Fibroblast of skin of left quadriceps (primary cell): ENCODE results near the gene HMBS.
A peak's percentile ranks its signal among the peaks of the same experiment; 100 is the strongest.
"Not testable (repeated sequence)": the region's sequence is repeated elsewhere in the genome, so short reads cannot be mapped to it uniquely, and the experiment has no call there.

Experiments used
- DNase-seq, 2 experiments: peaks; one replicate each; pipeline ENCODE4 v3.0.0-alpha.2; 2013; ENCODE audit warnings: low read depth in 2 of 2

HMBS gene

DNA sequence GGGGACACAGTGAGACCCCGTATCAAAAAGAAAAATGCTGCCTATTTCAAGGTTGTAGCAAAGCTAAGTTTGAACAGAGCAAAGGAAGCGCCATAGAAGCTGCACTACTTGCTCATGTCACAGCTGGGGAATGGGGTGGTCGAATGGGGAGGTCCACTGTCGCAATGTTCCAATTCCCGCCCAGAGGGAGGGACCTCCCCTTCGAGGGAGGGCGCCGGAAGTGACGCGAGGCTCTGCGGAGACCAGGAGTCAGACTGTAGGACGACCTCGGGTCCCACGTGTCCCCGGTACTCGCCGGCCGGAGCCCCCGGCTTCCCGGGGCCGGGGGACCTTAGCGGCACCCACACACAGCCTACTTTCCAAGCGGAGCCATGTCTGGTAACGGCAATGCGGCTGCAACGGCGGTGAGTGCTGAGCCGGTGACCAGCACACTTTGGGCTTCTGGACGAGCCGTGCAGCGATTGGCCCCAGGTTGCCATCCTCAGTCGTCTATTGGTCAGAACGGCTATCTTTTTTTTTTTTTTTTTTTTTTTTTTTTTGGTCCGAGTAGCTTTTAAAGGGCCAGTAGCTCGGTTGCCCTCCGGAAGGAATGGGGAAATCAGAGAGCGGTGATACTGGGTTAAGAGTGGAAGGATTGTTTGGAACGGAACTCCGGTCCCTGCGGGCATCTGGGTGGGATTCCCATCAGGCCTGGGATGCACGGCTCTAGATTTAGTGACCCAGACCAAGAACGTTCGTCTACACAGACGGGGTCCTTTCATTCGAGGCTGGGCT, at the start of gene HMBS:
Gene HMBS (plus strand): TSS at position 219 of the 774 bp plus-strand sequence. CDS start 153 bp downstream, at position 372.
- DNase-seq = peak; percentile 81 to 86

GRCh38 chr11:119038884-119039283, 45.8 kb upstream of the HMBS start:
- DNase-seq = no peak

GRCh38 chr11:119039471-119039870, 45.2 kb upstream of the HMBS start:
- DNase-seq = not testable (repeated sequence)

- no peak for DNase-seq
Measured at GRCh38 chr11:119041821-119042514, 42.7 kb upstream of the HMBS start.

- DNase-seq = no peak
Measured at GRCh38 chr11:119042927-119043326, 41.8 kb upstream of the HMBS start.

DNA sequence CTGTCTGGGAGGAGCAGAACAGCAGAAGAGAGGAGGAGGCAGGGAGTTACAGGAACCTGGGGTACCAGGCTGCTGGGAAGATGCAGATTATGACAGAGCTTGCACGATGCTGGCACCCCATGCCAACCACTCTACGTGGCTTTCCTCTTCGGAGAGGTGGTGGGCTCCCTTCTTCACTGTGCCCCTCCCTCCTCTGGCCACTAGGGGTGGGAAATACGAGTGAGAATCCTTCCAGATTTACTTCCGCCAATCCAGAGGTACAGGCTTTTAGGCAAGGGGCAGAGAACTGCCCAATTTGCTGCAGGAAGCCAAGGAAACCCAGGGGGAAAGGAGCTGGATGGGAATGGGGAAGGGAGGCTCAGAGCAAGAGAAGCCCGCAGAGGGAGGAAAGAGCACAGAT, 40.0 kb upstream of the HMBS start:
- no peak for DNase-seq

DNA sequence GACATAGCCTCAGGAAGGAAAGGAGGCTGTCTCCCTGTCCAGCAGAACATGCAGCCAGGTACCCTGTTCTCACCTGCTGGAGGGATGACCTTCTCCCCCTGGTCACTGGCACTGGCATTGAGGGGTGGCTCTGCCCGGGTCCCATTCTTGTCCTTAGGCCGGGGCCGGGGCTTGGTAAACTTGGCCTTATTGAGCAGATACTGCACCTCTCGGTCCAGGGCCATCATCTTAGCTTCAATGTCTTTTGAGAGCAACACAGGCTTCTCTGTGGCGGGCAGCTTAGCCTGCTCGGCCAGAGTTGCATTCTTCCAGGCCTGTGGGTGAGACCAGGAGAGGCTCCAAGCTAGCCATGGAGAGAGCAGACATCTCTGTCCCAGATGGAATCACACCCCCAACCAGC, 38.2 kb upstream of the HMBS start:
- DNase-seq = no peak

GRCh38 chr11:119047205-119047604, 37.5 kb upstream of the HMBS start:
- no peak for DNase-seq

- DNase-seq = no peak
Measured at GRCh38 chr11:119048644-119049043, 36.0 kb upstream of the HMBS start.

- no peak for DNase-seq
Measured at GRCh38 chr11:119049081-119049480, 35.6 kb upstream of the HMBS start.

DNA sequence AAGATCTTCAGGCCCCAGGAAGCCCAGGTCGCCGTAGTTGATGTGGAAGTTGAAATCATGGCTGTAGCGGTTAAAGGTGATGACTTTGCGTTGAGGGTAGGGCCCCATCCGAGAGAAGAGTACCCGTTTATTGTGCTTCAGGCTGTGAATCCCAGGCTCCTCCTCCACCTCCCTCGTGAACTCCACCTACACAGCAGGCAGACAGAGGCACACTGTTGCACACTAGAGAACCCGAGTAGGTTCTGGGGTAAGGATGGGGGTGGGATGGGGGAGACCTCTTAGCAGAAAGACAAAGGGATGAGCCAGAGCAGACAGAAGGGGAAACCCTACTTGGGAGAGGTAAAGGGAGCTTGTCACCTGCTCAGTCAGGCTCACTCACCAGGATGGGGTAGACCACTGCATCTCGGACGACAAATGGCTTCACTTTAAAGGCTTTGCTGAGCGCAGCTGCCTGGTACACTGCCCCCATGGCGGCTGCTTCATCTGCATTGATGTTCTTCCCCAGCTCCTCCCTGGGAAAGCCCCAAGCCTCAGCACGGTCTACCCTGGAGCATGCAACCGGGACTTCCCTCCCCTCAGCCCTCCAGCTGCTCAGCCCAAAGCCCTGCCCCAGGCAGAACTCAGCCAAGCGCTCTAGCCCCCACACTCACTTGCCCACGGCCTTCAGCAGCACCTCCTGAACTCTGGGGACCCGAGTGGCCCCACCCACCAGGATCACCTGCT, 33.1 kb upstream of the HMBS start:
- DNase-seq = no peak

DNA sequence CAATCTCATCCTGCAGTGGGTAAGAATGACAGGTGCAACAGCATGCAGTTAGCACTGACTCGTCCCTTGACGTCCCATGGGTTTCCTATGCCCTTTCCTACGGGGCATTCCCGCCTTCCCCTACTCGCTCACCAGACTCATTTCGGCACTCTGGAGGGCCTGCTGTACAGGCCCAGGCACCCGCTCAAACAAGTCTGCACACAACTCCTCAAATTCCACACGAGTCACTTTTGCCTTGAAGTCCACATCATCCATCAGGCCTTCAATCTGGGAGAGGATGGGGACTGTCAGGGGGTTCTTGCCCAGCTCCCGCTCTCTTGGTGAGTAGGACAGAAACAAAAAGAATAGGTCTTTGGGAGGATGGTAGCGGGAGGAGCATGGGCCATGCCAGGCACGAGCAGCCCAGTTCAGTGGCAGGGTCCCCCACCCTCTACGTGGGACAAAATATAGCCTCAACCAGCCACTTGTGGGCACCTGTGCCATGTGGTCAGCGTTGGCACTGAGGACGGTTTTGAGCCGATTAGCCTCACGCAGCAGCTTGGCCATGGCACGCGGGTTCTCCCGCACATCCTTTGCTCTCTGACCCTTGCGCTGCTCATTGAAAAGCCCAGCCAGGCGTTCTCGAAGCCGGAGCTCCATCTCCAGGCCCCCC, 32.4 kb upstream of the HMBS start:
- no peak for DNase-seq

DNA sequence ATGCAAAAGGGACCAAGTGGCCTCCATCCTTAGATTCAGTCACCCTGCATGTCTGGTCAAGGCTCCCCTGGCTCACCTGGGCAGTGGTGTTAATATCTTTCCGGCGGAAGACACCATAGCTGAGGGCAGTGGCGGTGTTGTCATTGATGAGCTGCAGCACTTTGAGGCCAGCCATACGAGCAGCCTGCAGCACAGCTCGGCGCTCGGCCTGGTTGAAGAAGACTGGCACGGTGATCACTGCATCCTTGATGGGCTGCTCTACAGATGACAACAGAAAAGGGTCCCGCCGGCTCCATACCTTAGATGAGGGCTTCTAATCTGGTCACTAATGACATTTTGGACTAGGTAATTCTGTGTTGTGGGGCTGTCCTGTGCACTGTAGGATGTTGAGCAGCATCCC, 30.3 kb upstream of the HMBS start:
- no peak for DNase-seq

- no peak for DNase-seq
Measured at GRCh38 chr11:119055901-119056300, 28.8 kb upstream of the HMBS start.

DNA sequence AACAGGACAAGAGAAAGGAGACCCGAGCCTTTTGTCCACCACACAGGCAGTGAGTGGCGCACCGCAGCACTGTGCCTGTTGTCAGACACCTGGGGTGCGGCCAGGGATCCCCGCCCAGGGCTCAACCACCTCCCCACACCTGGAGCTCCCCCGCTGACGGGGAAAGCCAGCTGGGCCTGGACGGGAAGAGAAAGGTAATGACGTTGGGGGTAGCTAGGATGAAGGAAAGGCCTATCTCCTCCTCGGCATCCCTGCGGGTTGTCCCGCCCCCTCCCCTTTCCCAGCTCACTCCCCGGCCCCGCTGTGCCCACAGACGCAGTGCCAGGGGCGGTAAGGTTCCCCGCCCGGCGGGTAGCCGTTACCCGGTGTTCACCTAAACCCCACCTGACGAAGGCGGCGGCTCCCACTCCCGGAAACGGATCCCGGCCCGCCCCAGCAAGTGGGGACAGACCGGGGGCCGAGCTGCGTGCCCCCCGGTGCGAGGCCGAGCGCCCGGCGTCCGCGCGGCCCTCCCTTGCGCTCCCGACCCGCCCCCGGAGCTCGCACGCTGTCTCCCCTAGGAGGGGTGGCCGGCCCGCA, 28.2 kb upstream of the HMBS start:
- no peak for DNase-seq

DNA sequence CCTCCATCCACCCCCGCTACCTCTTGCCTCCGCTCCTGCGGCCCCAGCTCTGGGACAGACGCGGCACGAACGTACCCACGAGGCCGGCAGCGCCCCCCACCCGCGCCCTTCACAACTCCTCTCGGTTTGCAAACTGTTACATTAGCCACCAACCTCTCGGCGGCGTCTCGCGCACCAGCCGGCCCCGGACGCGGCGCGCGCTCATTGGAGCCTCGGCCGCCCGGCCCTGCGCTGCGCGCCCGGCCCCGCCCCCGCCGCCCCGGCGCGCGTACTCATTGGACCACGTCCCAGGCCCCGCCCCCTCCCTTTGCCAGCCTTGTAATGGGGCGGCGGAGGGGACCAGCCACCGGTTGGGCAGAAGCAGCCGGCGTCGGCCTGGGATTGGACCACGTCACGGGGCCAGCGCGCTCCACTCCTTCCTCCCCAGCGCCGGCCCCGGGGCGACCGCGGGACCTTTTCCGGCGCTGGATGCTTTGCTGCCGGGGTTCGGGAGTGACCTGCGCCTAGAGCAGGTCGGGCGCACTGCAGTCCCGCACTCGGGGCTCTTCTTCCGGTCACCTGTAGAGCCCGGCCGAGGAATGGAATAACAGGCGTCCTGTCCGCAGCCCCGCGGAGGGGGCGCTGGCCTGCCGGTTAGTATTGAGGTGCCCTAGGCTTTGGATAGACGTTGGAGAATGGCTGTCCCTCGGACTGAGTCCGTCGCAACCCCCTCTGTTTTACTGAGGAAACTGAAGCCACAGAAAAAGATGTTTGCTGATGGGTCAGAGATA, 27.5 kb upstream of the HMBS start, which contains the start of gene HYOU1:
Gene HYOU1 (minus strand): TSS at position 206 of the 770 bp plus-strand sequence. CDS start 1,045 bp downstream, outside the sequence.
- peak; percentile 91 for DNase-seq

DNA sequence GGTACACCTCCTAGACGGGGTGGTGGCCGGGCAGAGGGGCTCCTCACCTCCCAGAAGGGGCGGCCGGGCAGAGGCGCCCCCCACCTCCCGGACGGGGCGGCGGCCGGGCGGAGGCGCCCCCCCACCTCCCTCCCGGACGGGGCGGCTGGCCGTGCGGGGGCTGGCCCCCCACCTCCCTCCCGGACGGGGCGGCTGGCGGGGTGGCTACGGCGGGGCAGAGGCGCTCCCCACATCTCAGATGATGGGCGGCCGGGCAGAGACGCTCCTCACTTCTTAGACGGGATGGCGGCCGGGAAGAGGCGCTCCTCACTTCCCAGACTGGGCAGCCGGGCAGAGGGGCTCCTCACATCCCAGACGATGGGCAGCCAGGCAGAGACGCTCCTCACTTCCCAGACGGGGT, 25.6 kb upstream of the HMBS start:
- DNase-seq = not testable (repeated sequence)

GRCh38 chr11:119061256-119061655, 23.4 kb upstream of the HMBS start:
- DNase-seq = no peak

DNA sequence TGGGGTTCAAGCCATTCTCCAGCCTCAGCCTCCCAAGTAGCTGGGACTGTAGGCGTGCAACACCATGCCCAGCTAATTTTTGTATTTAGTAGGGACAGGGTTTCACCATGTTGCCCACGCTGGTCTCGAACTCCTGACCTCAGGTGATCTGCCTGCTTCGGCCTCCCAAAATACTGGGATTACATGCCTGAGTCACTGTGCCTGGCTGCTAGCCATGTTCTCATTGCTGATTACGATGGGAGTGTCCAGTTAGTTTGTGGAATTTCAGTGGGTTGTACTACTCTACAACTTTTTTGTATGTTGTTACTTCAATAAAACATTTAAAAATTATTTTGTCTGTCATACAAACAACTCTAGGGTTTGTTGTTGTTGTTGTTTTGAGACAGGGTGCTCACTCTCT, 21.9 kb upstream of the HMBS start:
- DNase-seq = no peak

- DNase-seq = no peak
Measured at GRCh38 chr11:119065369-119065768, 19.3 kb upstream of the HMBS start.
